ENCODE data around the gene ITPR1. TPM values are rescaled to one million over a fixed set of nuclear protein-coding genes. Genes with fewer than 3 reads are reported as not detected.

The ITPR1 gene
- polyA plus RNA-seq, 1 donor from 2014 or later = 2.1 TPM

GRCh38 chr3:4695846-4696245 is 202.7 kb downstream of the ITPR1 start:
- Histone ChIP-seq H3K4me2 (ENCODE audit: low read length) (no peak overlapping the region), H3K27me3 (ENCODE audit: insufficient read depth, low read depth, low read length) (no peaks in the 10 kb centered on the region), H3K4me3 (ENCODE audit: low read length) (no peak overlapping the region), H3K36me3 (ENCODE audit: insufficient read depth, low read length) (no peaks in the 10 kb centered on the region), H4K20me1 (ENCODE audit: insufficient read depth) (no peaks in the 10 kb centered on the region), H3K9ac (ENCODE audit: low read length) (no peak overlapping the region), H2AFZ (ENCODE audit: low read depth, low read length) (no peak overlapping the region), H3K79me2 (replicated peaks; ENCODE audit: insufficient read depth, low read length) (no peaks in the 10 kb centered on the region), H3K9me2 (ENCODE audit: insufficient read depth, low read length) (no peaks in the 10 kb centered on the region), H3K9me3 (ENCODE audit: low read length) (no peaks in the 10 kb centered on the region), H3F3A (ENCODE audit: insufficient read depth, low read length, poor library complexity, severe bottlenecking) (no peaks in the 10 kb centered on the region), H3K27ac (ENCODE audit: low read length) (no peak overlapping the region)
- no peak for TF ChIP-seq POLR2AphosphoS5 (IDR thresholded peaks at IDR 0.05)
- TF ChIP-seq EZH2 (IDR thresholded peaks at IDR 0.05; ENCODE audit: borderline replicate concordance, insufficient read depth, low read length, poor library complexity, severe bottlenecking) = no peak
- no peak for TF ChIP-seq EP300 (conservative IDR thresholded peaks at IDR 0.05; ENCODE audit: poor library complexity, severe bottlenecking)
- TF ChIP-seq TAF1 (IDR thresholded peaks at IDR 0.05; ENCODE audit: low read depth) = no peak
- no peak for TF ChIP-seq RAD21 (conservative IDR thresholded peaks at IDR 0.05)
- no peak for TF ChIP-seq REST (IDR thresholded peaks at IDR 0.05; ENCODE audit: borderline replicate concordance)
- no peak for TF ChIP-seq SMC3 (conservative IDR thresholded peaks at IDR 0.05; ENCODE audit: poor library complexity)
- TF ChIP-seq MXI1 (conservative IDR thresholded peaks at IDR 0.05; ENCODE audit: poor library complexity, severe bottlenecking) = no peak
- TF ChIP-seq CTCF (IDR thresholded peaks at IDR 0.05; ENCODE audit: poor library complexity, severe bottlenecking) = no peak

- Histone ChIP-seq H3K79me2 (replicated peaks; ENCODE audit: insufficient read depth, low read length) (no peaks in the 10 kb centered on the region), H4K20me1 (ENCODE audit: insufficient read depth) (no peaks in the 10 kb centered on the region), H3K9me2 (ENCODE audit: insufficient read depth, low read length) (no peaks in the 10 kb centered on the region), H3K4me3 (ENCODE audit: low read length) (no peak overlapping the region), H3K4me2 (ENCODE audit: low read length) (no peak overlapping the region), H3K9ac (ENCODE audit: low read length) (no peak overlapping the region), H3K27me3 (ENCODE audit: insufficient read depth, low read depth, low read length) (no peaks in the 10 kb centered on the region), H3K36me3 (ENCODE audit: insufficient read depth, low read length) (no peaks in the 10 kb centered on the region), H3K27ac (ENCODE audit: low read length) (no peak overlapping the region), H3K9me3 (ENCODE audit: low read length) (no peaks in the 10 kb centered on the region), H3F3A (ENCODE audit: insufficient read depth, low read length, poor library complexity, severe bottlenecking) (no peaks in the 10 kb centered on the region), H2AFZ (ENCODE audit: low read depth, low read length) (no peak overlapping the region)
- TF ChIP-seq RAD21 (conservative IDR thresholded peaks at IDR 0.05) = no peak
- TF ChIP-seq MXI1 (conservative IDR thresholded peaks at IDR 0.05; ENCODE audit: poor library complexity, severe bottlenecking) = no peak
- TF ChIP-seq POLR2AphosphoS5 (IDR thresholded peaks at IDR 0.05) = no peak
- TF ChIP-seq SMC3 (conservative IDR thresholded peaks at IDR 0.05; ENCODE audit: poor library complexity) = no peak
- TF ChIP-seq REST (IDR thresholded peaks at IDR 0.05; ENCODE audit: borderline replicate concordance) = no peak
- no peak for TF ChIP-seq EP300 (conservative IDR thresholded peaks at IDR 0.05; ENCODE audit: poor library complexity, severe bottlenecking)
- no peak for TF ChIP-seq TAF1 (IDR thresholded peaks at IDR 0.05; ENCODE audit: low read depth)
- no peak for TF ChIP-seq CTCF (IDR thresholded peaks at IDR 0.05; ENCODE audit: poor library complexity, severe bottlenecking)
- no peak for TF ChIP-seq EZH2 (IDR thresholded peaks at IDR 0.05; ENCODE audit: borderline replicate concordance, insufficient read depth, low read length, poor library complexity, severe bottlenecking)
These were observed 203.1 kb downstream of the ITPR1 start for GRCh38 chr3:4696266-4696665.

All from neural cell (in vitro differentiated cells).